M059J (cell line): ENCODE data around the gene PACRG. TPM values are rescaled to one million over a fixed set of nuclear protein-coding genes. Genes with fewer than 3 reads are reported as not detected.
A peak's percentile ranks its signal among the peaks of the same experiment; 100 is the strongest.

ENCODE experiments used
- DNase-seq: peaks from one replicate; pipeline ENCODE4 v3.0.0-alpha.2; 2012; ENCODE audit warnings: low read depth
- total RNA-seq: library from RNA; depleted of rRNA; stranded (reverse); fragments of >200 nt; shearing (Covaris generic); gene quantifications from 2 replicates; pipeline ENCODE4 v1.2.3, GENCODE V29; 2014

PACRG gene
- total RNA-seq, 1 experiment from 2014 or later: 0.12 TPM

- no peak for DNase-seq
Observed at GRCh38 chr6:163008626-163009025, 280.9 kb downstream of the PACRG start.

DNA sequence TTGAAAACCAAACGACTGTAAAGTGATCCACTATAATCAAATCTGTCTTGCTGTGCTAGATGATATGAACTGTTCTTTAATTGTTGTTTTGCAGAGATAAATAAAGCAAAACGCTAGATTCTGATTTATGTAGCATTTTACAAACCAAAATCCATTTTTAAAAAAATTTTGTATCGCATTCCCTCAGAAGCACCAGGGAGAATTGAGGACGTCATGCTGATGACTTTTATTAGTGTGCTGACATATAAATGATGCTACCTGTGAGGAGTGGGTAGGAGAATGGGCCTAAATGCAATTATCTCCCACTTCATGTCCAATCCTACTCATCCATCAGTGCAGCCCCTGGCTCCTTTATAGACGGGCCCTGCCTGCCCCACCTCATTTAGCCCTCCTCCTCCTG lies 282.4 kb downstream of the PACRG start:
- no peak for DNase-seq

GRCh38 chr6:163014736-163015135 lies 287.0 kb downstream of the PACRG start:
- no peak for DNase-seq

DNA sequence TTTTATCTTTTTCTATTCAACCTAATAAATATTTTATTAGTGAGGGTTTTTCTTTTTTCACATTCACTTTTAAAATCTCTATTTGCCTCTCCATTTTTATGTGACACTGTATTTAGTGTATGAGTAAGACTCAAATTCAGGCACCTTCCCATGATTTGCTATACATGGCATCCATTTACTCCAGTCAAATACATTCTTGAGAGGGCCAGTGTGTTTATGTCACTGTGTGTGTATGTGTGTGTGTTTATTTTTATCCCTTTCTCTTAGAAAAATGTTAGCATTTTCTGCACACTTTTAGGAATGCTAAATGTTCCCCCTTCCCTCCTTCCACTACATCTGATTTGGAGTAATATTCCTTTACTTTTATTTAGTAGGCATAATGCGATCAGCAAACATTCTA lies 290.0 kb downstream of the PACRG start:
- DNase-seq: no peak

DNA sequence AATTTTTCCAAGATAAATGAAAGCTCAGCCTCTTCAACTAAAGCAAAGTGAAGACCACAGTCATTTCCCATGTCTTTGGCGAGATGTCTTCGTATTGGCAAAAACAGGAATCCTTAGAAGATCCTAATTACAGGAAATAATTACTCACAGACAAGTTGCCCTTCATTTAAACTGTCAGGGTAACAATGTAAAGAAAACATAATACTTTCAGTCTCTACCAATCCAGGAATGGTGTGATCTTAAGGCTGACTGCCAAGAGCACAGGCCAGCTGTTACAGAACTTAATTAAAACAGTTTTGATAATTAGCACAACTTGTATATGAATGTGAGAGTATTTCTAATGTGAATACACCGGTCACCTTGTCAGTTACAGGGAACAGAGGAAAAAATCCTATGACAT lies 292.2 kb downstream of the PACRG start:
- DNase-seq: no peak

DNA sequence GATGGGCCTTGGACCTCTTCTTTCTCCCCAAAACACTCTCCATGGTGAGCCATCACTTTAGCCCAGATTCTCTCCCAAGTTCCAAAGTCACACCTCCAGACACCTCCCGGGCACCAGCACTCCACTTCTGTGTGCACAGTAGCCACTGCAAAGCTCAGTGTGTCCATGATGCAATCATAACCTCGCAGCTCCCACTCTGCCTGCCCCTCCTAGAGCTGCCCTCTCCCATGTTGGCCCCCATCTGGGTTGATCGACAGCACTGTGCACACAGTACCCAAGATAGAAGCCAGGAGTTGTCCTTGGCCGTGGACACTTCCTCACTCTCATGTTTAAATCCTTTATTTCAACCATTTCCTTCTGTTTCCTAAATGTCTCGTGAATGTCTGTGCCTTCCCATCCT lies 293.3 kb downstream of the PACRG start:
- DNase-seq: no peak

- no peak for DNase-seq
Observed at GRCh38 chr6:163023700-163024099, 295.9 kb downstream of the PACRG start.

DNA sequence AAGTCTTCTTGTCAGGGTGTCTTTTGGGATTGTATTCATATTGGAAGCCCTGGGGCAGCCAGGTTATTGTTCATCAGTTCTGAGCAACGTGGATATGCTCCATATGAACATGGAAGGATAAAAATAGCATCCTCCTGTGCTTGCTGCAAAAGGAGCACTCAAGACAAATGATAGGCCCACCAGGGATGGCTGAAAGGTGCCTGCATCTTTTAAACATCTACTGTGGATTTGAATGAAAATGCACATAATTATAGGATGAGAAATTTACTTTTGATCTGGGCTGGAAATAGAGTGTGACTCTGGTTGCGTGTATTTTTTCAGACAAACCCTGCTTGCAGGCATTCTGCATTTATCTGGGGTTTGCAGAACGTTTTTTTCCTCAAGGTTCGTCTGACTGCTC lies 299.1 kb downstream of the PACRG start:
- no peak for DNase-seq

DNA sequence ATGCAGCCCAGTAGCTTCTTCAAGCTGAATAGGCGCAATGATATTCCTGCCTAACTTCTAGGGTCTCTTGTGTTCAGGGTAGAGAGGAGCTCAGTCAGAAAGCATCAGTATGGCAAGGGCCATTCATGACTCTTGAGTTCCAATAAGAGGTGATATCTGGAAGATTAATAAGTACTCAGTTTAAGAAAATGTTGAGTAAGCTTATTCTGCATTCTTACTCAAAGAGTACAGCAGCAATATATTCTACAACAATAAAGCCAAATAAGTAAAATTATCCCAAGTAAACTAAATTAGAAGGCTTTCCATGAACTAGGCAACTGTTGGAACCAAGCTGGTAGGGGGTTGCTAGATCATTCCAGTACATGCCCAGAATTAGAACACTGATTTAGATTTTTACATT lies 303.2 kb downstream of the PACRG start:
- DNase-seq: no peak

DNA sequence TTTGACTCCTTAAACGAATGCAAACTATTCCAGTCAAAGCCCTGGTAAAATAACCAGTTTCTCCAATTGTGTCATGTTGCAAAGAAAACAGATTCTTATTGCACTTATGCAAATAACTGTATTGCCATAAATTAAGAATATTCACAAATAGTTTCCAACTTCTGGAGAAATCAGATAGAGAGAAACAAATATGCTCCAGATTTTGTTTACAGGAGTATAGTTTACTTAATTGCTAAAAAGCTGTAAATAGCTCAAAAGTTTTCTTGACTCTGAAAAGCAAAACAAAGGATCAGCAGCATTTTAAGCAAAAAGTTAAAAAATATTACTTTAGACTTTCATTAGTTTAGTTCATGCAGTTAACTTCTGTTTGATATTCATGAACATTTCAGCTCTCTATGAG lies 304.2 kb downstream of the PACRG start:
- no peak for DNase-seq

DNA sequence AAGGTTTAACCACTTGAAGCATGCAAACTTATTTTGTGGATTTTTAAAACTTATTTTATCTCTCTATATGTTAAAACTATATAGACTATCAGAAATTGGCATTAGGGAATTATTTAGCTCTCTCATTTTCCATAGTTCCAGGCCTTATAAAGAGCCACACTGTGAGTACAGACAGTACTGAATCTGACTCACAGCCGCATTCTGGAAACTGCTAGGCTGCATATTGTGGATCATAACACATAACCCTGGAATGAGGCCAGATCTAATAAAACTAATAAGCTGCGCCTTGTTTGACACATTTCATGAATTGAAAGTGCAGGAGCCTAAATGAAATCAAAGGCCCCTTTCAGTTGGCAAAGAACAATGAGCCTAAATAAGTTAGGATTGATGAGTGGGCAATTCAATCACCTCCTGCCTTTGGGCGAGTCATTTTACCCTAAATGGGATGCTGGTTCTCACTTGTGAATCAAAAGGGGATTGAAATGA lies 308.4 kb downstream of the PACRG start:
- no peak for DNase-seq

DNA sequence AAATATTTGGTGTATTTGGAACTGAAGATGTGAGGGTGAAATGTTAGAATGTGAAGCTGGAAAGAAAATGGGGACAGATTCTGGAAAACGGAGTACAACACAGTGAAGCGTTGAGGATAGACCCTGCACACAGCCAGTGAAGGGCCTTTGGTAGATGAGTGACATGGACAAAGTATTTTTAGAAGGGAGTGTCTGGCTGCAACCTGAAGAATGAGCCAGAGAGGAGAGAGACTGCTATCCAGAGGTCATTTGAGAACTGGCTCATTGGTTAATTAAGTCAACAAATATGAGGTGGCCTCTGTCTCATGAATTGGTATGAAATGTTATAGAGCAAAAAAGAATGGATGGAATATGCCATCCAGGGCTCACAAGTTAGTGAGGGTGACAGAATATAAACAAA lies 310.5 kb downstream of the PACRG start:
- DNase-seq: no peak

DNA sequence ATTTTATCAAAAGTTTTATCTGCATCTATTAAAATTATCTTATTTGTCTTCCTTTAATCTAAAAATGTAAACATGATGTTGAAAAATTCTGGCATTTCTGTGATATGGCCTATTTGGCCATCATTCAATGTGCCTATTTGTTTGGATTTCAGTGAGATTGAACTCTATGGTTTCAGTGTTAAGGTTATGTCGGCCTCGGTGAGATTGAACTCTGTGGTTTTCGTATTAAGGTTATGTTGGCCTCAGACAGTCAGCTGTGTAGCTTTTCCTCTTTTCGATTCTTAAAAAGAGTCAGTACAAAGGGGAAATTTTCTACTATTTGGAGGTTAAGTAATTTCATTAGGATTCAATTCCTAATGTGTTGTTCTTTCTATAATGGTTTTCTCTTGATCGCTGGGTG lies 320.6 kb downstream of the PACRG start:
- no peak for DNase-seq

GRCh38 chr6:163053667-163054344 lies 326.0 kb downstream of the PACRG start:
- no peak for DNase-seq

DNA sequence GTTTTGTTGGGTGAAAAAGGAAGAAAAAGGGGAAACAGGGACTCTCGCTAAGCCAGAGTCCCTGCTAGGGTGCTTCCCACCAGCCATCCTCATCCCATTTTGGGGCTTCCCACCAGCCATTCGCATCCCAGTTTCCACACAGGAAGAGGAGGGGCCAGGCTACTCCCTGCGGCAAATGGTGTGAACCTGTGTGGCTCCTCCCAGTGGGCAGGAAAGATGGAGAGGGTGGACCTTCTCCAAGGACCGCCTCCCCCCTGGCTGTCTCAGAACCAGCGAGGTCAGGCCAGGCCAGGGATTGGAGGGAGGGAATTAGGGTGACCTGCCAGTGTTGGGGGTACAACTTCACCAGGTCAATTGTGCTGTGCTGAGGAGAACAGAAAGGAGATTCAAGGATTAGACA lies 326.9 kb downstream of the PACRG start:
- DNase-seq: peak; percentile 13

DNA sequence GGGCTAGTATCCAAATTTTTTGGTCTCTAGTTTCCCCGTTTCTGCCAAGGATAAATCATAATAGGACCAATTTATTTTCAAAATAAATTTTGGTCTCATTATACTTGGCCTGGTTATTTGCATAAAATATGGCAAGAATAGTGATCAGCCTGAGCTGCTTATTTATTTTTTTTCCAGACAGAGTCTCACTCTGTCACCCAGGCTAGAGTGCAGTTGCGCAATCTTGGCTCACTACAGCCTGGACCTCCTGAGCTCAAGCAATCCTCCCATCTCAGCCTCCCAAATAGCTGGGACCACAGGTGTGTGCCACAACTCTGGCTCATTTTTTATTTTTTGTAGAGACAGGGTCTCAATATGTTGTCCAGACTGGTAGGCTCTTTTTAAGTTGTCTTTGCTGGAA lies 329.5 kb downstream of the PACRG start:
- no peak for DNase-seq

- DNase-seq: no peak
Observed at GRCh38 chr6:163062790-163063189, 335.0 kb downstream of the PACRG start.

GRCh38 chr6:163063561-163063960 lies 335.8 kb downstream of the PACRG start:
- no peak for DNase-seq

DNA sequence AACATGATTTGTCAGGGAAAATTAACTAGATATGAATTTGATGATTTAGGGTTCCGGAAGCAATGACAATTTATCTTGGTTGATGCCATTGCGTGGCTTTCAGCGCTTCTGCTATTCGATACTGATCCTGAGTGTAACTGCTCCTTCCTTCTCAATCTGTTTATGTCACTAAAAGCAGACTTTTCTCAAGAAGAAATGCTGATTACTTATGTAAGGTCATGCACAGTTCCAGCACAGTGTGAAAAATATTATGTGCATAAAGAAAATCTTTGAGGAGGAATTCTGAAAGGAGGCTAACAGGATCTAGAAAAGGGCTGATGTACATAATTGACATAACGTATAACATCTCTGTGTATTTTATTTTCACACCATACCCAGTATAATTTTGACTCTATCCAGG lies 336.6 kb downstream of the PACRG start:
- DNase-seq: no peak

- DNase-seq: no peak
Observed at GRCh38 chr6:163066200-163066599, 338.4 kb downstream of the PACRG start.

- no peak for DNase-seq
Observed at GRCh38 chr6:163077134-163077533, 349.4 kb downstream of the PACRG start.

DNA sequence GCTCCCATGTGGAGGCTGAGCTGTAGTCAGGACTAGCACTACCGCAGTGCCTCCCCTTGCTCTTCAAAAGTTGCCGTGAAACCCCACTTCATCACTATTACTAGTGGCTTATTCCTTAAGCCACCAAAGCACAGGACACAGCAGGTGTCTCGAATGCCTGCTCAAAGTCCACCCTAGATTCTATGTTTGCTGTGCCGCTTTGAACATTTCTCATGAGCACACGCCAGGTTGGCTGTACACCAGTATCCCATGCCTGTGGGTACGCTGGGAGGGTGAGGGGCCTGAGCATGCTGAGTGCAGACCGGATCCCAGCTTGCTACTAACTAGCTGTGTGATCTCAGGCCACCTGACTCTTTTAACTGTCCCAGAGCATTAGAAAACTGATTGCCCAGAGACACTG lies 350.9 kb downstream of the PACRG start:
- no peak for DNase-seq

DNA sequence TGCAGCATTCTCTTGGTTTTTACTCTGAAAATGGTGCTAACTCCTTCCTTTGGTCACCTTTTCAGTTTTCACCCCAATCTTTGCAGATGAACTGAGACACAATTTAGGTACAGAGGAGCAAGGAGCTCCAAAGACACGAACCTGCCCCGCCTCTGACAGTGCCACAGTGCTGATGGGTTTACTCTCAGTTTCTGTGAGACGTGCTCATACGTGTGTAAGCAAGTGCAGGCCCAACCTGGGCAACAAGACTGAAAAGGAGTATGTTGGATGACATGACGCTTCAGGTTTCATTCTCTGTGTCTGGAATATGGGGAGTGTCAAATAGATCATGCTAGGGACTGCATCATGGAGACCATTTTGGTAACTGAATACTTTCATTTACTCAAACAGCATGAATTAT lies 352.5 kb downstream of the PACRG start:
- DNase-seq: no peak

- DNase-seq: no peak
Observed at GRCh38 chr6:163083141-163083540, 355.4 kb downstream of the PACRG start.
